H1 (cell line): Measurements from ENCODE around the gene HES3.

ENCODE experiments used
- CBX8 ChIP-seq: fragments of 300-800, 300-1000 bp; sonication (generic); IDR thresholded peaks from 2 replicates; pipeline ENCODE4 v1.7.1; 2016; ENCODE audit warnings: low read depth, low read length, borderline replicate concordance
- EZH2 ChIP-seq: fragments of 200-600 bp; sonication (generic); IDR thresholded peaks from 2 replicates; pipeline ENCODE4 v1.7.1; 2012; ENCODE audit warnings: low read depth, mild to moderate bottlenecking, moderate library complexity, low read length, inconsistent platforms; ENCODE audit not compliant: severe bottlenecking
- MAX ChIP-seq: IDR thresholded peaks from 2 replicates; pipeline ENCODE4 v1.6.1; 2012; ENCODE audit warnings: inconsistent platforms
- POLR2A ChIP-seq, 2 experiments: IDR thresholded peaks; 1 replicate in 1 of 2; 2 replicates in 1 of 2; pipeline ENCODE4 v1.6.1; 2011; ENCODE audit warnings: low read depth in 2 of 2, low read length in 2 of 2, mild to moderate bottlenecking in 2 of 2; ENCODE audit errors: control extremely low read depth in 1 of 2
- POLR2AphosphoS5 ChIP-seq: IDR thresholded peaks from 2 replicates; pipeline ENCODE4 v1.6.1; 2011; ENCODE audit warnings: low read depth, low read length
- TAF1 ChIP-seq: IDR thresholded peaks from 2 replicates; pipeline ENCODE4 v1.6.1; 2011; ENCODE audit warnings: mild to moderate bottlenecking, low read depth, low read length
- TAF7 ChIP-seq: optimal IDR thresholded peaks from 2 replicates; pipeline ENCODE3; 2011; ENCODE audit warnings: low read depth, mild to moderate bottlenecking, inconsistent platforms, low read length, moderate library complexity, borderline replicate concordance
- TF ChIP-seq, protein P1 (sequence below), 3 experiments: IDR thresholded peaks; 1 replicate in 2 of 3; 2 replicates in 1 of 3; pipeline versions ENCODE4 v1.5.1 to v1.6.1; 2011; ENCODE audit warnings: low read length in 3 of 3, mild to moderate bottlenecking in 3 of 3, inconsistent platforms in 2 of 3, low read depth in 1 of 3, moderate library complexity in 1 of 3; ENCODE audit not compliant: insufficient read depth in 1 of 3; ENCODE audit errors: control extremely low read depth in 1 of 3

DNA sequence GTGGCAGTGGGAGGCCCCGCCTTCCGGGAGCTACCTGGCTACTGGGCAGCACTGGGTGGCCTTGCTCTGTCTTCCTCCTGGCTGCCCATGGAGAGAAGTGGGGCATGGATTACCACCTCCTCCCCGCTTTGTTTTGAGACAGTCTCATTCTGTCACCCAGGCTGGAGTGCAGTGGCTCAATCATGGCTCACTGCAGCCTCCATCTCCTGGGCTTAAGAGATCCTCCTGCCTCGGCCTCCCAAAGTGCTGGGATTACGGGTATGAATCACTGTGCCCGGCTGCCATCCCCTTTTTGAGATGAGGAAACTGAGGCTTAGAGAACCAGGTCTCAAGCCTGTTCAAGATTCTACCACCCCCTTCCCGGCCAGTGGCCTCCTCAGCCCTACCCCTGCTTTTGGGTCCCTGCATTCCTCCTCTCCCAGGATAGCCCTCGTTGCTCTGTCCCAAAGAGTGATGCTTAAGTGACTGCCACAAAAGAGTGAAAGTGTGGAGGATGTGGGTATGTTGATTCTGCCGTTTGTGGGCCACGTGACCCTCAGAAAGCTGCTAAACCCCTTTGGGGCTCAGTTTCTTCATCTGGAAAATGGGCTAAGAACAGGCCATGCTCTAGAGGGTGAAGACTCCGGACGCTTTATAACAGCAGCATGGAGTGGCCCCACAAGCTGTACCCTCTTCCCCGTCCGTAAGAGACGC, 7.8 kb downstream of the HES3 start:
- TF ChIP-seq MAX (no peak), POLR2AphosphoS5 (no peak), TAF7 (no peak), TAF1 (no peak), POLR2A (IDR thresholded peaks at IDR 0.05; ENCODE audit: control extremely low read depth in 1 of 2, low read depth in 2 of 2, low read length in 2 of 2) (no peak), CBX8 (no peak), EZH2 (no peak)
- TF ChIP-seq, protein P1, sequence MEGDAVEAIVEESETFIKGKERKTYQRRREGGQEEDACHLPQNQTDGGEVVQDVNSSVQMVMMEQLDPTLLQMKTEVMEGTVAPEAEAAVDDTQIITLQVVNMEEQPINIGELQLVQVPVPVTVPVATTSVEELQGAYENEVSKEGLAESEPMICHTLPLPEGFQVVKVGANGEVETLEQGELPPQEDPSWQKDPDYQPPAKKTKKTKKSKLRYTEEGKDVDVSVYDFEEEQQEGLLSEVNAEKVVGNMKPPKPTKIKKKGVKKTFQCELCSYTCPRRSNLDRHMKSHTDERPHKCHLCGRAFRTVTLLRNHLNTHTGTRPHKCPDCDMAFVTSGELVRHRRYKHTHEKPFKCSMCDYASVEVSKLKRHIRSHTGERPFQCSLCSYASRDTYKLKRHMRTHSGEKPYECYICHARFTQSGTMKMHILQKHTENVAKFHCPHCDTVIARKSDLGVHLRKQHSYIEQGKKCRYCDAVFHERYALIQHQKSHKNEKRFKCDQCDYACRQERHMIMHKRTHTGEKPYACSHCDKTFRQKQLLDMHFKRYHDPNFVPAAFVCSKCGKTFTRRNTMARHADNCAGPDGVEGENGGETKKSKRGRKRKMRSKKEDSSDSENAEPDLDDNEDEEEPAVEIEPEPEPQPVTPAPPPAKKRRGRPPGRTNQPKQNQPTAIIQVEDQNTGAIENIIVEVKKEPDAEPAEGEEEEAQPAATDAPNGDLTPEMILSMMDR (IDR thresholded peaks at IDR 0.05; ENCODE audit: control extremely low read depth in 1 of 3, insufficient read depth in 1 of 3, low read depth in 1 of 3, low read length in 3 of 3), result no peak
